ENCODE measurements around the gene TARM1.

- TF ChIP-seq CTCF (IDR thresholded peaks at IDR 0.05; ENCODE audit: low read depth, low read length) = no peak
- TF ChIP-seq, protein P1, sequence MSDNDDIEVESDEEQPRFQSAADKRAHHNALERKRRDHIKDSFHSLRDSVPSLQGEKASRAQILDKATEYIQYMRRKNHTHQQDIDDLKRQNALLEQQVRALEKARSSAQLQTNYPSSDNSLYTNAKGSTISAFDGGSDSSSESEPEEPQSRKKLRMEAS (IDR thresholded peaks at IDR 0.05; ENCODE audit: low read depth, low read length) = no peak
Observed at GRCh38 chr19:54023191-54023590, 58.0 kb downstream of the TARM1 start.

Data from NB4 (cell line).